DMS53 treated with DMSO at 0.1 percent for 48 hours (cell line): ENCODE data around the gene NR1D2.
"Not testable (repeated sequence)": the region's sequence is repeated elsewhere in the genome, so short reads cannot be mapped to it uniquely, and the experiment has no call there.

Experiments
- DNase-seq: peaks from one replicate; lab custom pipeline; 2025; ENCODE audit not compliant: unreplicated experiment; lab: John Stamatoyannopoulos, UW

Gene NR1D2

GRCh38 chr3:24002129-24002528 lies 57.0 kb downstream of the NR1D2 start:
- no peak for DNase-seq

DNA sequence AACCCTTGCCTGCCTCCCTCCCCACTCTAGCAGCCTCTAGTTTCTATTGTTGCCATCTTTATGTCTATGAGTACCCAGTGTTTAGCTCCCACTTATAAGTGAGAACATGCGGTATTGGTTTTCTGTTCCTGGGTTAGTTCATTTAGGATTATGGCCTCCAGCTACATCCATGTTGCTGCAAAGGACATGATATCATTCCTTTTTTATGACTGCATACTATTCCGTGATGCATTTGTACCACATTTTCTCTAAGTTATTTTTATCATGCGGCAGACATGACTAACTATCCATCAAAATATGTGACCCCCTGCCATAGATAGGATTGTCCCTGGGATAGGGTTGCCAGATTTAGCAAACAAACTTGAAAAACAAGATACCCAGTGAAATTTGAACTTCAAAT lies 58.4 kb downstream of the NR1D2 start:
- DNase-seq: no peak

DNA sequence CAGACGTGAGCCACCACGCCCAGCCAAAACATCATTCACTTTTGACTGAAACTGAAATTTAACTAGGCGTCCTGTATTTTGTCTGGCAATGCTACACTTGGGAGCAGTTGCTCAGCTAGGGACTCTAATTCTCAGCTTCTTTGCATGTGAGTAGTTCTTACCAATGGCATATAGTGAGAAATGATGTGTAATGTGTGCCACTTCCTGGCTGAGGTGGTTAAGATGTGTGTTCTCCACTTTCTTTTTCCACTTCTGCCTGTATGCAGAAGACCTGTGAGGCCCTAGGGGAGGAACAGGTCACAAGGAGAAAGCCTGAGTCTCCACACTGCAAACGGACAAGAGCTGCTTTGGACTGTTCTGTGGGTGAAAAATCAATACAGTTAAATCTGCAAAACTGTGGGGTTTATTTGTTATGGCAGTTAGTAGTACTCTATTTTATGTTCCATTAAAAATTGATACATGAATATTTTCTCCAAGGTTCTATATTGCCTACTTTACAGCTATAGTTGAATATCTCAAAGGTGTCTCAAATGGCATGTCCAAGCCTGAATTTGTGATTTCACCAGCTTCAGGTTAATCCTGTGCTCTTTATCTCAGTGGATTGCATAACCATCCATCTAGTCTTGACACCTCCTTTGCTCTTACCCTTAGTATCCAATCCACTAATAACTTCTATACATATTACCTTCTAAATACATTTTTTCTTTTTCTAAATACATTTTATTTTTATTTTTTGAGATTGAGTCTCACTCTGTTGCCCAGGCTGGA lies 59.3 kb downstream of the NR1D2 start:
- DNase-seq: no peak

DNA sequence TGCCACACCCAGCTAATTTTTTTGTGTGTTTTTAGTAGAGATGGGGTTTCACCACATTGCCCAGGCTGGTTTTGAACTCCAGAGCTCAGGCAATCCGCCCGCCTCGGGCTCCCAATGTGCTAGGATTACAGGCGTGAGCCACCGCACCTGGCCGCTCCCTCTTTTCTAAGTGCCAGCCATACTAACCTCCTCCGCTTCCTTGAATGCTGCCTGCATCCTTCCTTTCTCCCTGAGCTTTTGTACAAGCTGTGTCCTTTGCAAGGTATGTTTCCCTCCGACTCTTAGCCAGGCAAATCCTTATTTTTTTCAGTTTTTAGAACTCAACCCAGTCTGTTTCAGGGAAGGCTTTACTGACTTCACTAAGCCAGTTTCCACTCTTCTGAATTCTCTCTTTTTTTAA lies 60.6 kb downstream of the NR1D2 start:
- no peak for DNase-seq

DNA sequence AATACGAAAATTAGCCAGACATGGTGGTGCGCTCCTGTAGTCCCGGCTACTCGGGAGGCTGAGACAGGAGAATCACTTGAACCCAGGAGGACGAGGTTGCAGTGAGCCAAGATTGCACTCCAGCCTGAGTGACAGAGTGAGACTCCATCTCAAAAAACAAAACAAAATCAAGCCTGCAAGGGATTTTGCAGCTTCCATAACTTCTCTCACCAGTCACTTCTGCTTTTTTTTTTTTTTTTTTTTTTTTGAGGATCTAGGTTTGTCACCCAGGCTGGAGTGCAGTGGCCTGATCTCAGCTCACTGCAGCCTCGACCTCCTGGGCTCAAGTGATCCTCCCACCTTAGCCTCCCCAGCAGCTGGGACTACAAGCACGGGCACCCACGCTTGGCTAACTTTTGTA lies 65.7 kb downstream of the NR1D2 start:
- not testable (repeated sequence) for DNase-seq

DNA sequence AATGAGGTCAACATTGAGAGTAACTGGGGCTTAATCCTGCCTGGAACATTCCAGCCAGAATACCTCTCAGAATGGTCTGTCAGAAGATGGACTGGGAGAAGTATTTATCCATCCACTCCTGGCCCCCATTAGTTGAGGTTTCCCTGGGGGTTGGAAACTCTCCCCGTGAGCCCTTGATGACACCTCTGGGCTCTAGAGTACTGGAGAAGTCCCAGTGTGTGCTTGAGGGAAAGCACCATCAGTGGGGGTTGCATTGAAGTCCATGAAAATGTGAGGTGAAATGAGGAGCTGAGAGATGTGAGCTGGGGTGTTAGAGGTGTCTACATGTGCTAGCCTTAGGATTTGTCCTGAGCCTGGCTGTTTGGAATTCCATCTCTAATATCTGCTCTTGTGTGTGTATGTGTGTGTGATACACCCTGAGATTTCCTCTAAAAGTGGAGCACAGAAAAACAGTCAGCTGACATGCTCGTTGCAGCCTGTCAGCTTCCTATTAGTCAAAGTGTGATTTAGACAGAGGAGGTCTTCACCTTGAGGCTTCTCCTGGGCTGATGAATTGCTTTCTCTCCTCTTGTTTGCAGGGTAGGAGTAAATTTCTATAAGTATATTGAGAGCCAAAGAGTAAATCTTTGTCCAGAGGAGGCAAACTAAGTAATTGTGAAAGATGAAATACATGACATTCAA lies 67.6 kb downstream of the NR1D2 start:
- DNase-seq: no peak

DNA sequence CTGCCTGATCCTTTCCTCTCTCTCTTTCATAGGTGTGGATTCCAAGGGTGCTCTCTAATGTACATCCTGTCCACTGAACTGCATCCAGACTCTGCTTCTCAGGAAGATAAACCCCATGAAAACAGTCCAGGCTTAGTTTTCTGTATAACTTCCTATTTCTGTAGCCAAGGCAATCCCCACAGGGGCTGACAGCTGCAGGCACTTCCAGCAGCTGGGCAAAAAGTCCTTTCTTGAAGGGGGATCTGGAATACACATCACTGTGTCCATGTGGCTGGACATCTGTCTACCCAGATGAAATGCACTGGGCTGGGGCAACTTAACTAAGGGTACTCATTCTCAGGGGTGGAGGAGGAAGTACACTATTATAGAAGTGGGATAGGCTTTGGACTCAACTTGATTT lies 72.2 kb downstream of the NR1D2 start:
- DNase-seq: no peak

DNA sequence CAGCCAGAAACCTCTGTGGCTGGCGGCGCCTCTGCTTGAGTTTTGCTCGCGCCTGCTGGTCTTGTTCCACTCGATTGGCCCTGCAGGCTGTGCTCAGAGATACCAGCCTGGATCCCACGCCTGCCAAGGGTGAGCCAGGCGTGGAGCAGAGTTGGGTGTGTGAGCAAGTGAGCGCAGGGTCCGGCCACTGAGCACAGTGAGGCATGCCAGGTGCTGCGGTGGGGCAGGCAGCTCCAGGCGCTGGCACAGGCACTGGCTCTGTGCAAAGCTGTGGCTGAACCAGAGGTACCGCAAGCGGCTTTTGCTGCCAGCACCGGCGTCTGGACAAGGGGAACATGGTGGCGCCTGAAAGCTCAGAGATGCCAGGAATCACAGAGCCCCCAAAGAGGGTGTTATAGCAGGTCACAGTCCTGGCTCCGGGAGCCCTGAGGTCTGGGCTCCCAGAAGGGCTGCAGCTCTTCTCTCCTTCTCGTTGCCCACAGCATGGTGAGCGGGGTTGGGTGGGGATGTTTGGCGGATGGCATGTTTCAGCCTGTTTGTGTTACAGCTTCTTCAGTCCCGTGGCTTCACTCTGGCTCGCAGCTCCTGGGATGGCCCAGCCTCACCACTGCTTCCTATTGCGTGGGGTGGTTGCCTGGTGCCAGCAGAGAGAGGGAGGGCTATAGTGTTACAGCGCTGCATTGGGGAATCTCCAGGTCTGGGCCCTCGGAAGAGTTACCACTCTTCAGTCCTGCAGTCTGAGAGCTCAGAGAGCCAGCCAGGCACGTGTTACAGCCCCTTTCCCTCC lies 73.9 kb downstream of the NR1D2 start:
- DNase-seq: no peak

DNA sequence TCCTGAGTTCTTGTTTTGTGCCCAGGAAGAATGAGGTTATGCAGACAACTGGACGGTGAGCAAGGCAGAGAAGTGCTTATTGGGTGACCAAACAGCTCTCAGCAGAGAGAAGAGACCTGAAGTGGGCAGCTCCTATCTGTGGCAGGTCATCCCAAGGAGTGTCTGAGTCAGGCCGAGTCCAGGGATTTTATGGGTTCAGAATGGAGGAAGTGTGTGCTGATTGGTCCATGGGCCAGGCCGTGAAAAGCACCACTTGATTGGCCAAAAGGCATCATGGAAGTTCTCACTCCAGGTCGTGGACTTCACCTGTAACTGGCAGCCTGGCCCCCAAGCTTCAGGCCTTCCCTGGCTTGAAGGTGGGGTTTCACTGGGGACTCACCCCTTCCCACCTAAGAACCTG lies 74.5 kb downstream of the NR1D2 start:
- DNase-seq: no peak

DNA sequence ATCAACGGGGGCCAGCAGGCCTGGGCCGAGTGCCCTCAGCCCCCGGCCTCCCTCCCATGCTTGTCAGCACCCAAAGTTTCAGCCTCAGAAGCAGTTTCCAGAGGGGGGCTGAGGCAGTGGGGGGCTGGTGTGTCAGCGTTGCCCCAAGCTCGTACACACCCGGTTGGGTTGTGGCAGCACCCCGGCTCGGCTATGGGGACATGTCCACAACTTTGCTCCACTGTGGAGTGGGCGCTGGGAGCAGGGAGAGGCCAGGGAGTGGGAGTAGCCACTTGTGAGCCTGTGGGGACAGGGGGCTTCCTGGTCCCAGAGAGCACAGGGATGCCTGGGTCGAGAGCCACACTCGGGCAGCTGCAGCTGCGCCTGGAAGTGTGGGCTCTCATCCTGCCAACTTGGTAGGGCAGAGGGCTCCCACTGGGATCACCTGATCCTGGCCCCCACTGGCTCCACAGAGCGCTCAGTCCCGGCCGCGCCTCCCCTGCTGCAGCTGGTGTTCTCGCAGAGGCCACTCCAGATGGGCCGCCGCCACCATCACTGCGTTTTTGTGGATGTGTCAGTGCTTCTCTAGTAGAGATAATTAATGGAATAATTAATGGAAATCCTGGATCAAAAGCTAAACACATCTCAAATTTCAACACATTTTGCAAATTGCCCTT lies 75.1 kb downstream of the NR1D2 start:
- no peak for DNase-seq

GRCh38 chr3:24023197-24023596 lies 78.1 kb downstream of the NR1D2 start:
- DNase-seq: no peak

DNA sequence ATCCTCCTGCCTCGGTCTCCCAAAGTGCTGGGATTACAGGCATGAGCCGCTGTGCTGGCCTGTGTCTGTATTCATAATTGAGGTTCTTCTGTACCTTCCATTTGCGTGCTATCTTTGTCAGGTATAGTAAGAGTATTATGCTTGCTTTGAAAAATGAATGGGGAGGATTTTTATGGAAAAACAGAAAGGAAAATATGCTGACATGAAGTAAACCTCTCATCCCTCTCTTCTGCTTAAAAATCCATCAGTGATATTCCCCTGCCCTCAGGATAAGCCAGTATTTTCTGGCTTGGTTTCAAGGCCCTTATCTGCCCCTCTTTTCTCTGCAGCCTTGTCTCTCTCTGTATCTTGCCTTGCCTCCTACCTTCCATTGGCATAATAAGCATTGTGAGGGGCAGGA lies 80.7 kb downstream of the NR1D2 start:
- no peak for DNase-seq

- DNase-seq: not testable (repeated sequence)
Observed at GRCh38 chr3:24026665-24027064, 81.6 kb downstream of the NR1D2 start.

- no peak for DNase-seq
Observed at GRCh38 chr3:24027946-24028345, 82.9 kb downstream of the NR1D2 start.
